PFSK-1 (cell line): ENCODE data around the gene AMOTL1.

Experiments used
- FOXP2 ChIP-seq: optimal IDR thresholded peaks from 2 replicates; pipeline ENCODE3; 2011; ENCODE audit warnings: borderline replicate concordance, control low read depth, inconsistent platforms; ENCODE audit not compliant: insufficient read depth; ENCODE audit errors: extremely low read length, extremely low read depth
- POLR2AphosphoS5 ChIP-seq: IDR thresholded peaks from 2 replicates; pipeline ENCODE4 v1.6.1; 2012; ENCODE audit warnings: low read depth, mild to moderate bottlenecking, control low read depth, low read length, moderate library complexity
- SIN3A ChIP-seq: IDR thresholded peaks from 2 replicates; pipeline ENCODE4 v1.6.1; 2012; ENCODE audit warnings: mild to moderate bottlenecking, low read length, moderate library complexity, borderline replicate concordance; ENCODE audit not compliant: insufficient read depth
- TAF1 ChIP-seq: IDR thresholded peaks from 2 replicates; pipeline ENCODE4 v1.6.1; 2012; ENCODE audit warnings: low read length, control low read depth, borderline replicate concordance; ENCODE audit not compliant: insufficient read depth
- TF ChIP-seq, protein P1 (sequence below), 2 experiments: IDR thresholded peaks; 2 replicates each; pipeline versions ENCODE4 v1.6.1 to v1.8.0; 2011 to 2012; ENCODE audit warnings: low read depth in 2 of 2, low read length in 2 of 2, control low read depth in 1 of 2, inconsistent platforms in 1 of 2, mild to moderate bottlenecking in 1 of 2, moderate library complexity in 1 of 2; ENCODE audit not compliant: insufficient read depth in 1 of 2

Gene AMOTL1

DNA sequence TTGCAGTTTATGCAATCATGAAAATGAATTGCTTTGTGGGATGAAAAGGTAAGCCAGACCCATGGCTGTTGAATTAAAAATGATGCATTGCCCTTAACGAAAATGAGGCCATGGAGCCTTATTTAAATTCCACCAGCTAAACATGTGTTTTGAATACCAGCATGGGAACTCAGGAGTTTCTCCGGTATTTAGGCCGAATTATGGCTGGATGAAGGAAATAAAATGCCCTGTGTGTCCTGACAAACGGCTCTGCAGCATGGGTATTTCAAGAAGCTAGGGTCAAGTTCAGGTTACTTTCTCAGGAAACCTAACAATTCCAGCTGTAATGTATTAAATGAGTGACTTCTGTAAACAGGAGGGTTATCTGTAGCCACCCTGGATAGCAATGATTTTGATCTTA, 38.3 kb downstream of the AMOTL1 start:
- no peak for TF ChIP-seq POLR2AphosphoS5
- no peak for TF ChIP-seq FOXP2
- TF ChIP-seq SIN3A: no peak
- TF ChIP-seq, protein P1, sequence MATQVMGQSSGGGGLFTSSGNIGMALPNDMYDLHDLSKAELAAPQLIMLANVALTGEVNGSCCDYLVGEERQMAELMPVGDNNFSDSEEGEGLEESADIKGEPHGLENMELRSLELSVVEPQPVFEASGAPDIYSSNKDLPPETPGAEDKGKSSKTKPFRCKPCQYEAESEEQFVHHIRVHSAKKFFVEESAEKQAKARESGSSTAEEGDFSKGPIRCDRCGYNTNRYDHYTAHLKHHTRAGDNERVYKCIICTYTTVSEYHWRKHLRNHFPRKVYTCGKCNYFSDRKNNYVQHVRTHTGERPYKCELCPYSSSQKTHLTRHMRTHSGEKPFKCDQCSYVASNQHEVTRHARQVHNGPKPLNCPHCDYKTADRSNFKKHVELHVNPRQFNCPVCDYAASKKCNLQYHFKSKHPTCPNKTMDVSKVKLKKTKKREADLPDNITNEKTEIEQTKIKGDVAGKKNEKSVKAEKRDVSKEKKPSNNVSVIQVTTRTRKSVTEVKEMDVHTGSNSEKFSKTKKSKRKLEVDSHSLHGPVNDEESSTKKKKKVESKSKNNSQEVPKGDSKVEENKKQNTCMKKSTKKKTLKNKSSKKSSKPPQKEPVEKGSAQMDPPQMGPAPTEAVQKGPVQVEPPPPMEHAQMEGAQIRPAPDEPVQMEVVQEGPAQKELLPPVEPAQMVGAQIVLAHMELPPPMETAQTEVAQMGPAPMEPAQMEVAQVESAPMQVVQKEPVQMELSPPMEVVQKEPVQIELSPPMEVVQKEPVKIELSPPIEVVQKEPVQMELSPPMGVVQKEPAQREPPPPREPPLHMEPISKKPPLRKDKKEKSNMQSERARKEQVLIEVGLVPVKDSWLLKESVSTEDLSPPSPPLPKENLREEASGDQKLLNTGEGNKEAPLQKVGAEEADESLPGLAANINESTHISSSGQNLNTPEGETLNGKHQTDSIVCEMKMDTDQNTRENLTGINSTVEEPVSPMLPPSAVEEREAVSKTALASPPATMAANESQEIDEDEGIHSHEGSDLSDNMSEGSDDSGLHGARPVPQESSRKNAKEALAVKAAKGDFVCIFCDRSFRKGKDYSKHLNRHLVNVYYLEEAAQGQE (IDR thresholded peaks at IDR 0.05; ENCODE audit: insufficient read depth in 1 of 2, low read depth in 2 of 2, low read length in 2 of 2): no peak
- TF ChIP-seq TAF1: no peak

DNA sequence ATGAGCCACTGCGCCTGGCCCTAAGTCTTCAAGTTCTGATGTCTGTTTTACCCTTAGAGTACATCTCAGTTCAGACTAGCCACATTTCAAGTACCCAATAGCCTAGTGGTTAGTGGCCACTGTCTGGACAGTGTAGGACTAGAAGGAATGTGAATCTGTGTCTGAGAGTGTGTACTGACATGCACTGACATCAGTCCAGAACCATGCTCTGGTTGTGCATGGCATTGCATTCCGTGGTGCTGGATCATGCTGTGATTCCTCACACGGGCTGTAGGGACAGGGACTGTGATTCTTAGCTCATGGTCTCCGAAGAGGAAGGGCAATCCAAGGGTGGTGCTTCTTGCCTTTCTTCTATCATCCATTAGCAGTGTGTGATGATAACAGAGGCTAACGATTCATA, 41.1 kb downstream of the AMOTL1 start:
- TF ChIP-seq FOXP2 (no peak), POLR2AphosphoS5 (no peak)

DNA sequence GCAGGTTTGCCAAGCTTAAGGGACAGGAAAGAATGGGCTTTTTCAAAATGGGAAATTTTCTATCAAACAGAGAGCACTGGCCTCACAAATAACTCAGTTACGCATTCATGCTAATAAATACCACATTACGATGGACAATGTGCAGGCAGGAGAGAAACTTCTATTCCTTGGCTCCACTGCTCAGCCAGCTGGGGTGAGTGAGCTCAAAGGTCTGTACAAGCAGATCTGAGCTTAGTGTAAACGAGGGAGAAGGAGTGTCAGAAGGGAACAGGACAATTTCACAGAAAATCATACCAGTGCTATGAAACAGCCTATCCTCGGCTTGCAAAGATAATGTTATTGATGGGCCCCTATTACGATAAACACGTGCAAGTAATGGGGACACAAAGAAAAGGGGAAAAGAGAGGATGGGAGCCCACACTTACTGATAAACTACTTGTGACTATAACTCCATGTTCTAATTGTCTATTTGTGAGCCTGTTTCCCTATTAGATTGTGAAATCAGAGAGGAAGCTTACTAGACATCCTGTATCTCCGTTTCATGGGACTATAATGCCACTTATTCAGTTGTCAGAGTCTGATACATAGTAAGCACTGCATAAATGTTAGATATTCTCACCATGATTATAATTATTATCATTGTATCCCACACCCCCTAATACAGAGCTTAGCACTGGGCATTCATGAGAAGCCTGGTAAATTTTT, 46.3 kb downstream of the AMOTL1 start:
- TF ChIP-seq, protein P1 (IDR thresholded peaks at IDR 0.05; ENCODE audit: insufficient read depth in 1 of 2, low read depth in 2 of 2, low read length in 2 of 2): no peak
- peak; percentile 19; the same call in 1 of the 2 replicates for TF ChIP-seq POLR2AphosphoS5

- no peak for TF ChIP-seq SIN3A
- TF ChIP-seq, protein P1 (IDR thresholded peaks at IDR 0.05; ENCODE audit: insufficient read depth in 1 of 2, low read depth in 2 of 2, low read length in 2 of 2): no peak
- no peak for TF ChIP-seq FOXP2
- TF ChIP-seq TAF1: no peak
- no peak for TF ChIP-seq POLR2AphosphoS5
These were observed 47.7 kb downstream of the AMOTL1 start for GRCh38 chr11:94815705-94816344.

GRCh38 chr11:94820480-94820879, 52.3 kb downstream of the AMOTL1 start:
- TF ChIP-seq, protein P1 (IDR thresholded peaks at IDR 0.05; ENCODE audit: insufficient read depth in 1 of 2, low read depth in 2 of 2, low read length in 2 of 2): no peak
- TF ChIP-seq POLR2AphosphoS5 (no peak), TAF1 (no peak), SIN3A (no peak), FOXP2 (no peak)
